GM19351 (cell line): ENCODE measurements around the gene NDUFA11.
A peak's percentile ranks its signal among the peaks of the same experiment; 100 is the strongest.

ENCODE experiments used
- ATAC-seq: cut with Tn5 transposase; IDR thresholded peaks from one replicate; pipeline ENCODE4 v1.9.1; 2021; ENCODE audit warnings: mild to moderate bottlenecking, moderate library complexity; ENCODE audit not compliant: unreplicated experiment

The NDUFA11 gene

DNA sequence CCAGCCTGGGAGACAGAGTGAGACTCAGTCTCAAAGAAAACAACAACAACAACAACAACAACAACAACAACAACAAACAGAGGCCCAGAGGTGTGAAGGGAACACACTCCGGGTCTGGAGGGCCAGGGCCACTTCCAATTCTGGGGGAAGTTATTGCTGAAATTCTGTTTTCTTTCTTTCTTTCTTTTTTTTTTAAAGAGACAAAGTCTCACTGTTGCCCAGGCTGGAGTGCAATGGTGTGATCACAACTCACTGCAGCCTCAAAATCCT, 7.0 kb upstream of the NDUFA11 start:
- ATAC-seq, result no peak

DNA sequence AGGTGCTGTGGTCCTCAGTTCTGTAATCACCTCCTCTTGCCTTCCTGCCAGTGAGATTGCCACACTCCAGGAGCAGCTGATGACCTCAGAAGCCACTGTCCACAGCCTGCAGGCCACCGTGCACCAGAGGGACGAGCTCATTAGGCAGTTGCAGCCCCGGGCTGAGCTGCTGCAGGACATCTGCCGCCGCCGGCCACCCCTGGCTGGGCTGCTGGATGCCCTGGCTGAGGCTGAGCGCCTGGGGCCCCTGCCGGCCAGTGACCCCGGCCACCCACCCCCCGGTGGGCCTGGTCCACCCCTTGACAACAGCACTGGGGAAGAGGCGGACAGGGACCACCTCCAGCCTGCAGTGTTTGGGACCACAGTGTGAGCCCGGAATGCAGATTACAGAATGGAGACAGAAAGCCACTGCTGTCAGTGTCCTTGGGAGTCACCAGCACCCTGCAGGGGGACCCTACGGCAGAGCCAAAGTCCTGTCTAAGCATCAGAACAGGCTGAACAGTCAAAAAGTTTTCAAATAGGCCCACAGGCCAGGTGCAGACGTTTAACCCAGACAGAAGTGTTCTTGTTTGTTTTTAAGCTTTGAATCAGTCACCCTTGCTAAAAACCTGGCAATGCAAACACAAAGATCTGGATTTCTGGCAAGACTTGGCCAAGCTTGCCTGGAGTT, 5.3 kb upstream of the NDUFA11 start:
- no peak for ATAC-seq

DNA sequence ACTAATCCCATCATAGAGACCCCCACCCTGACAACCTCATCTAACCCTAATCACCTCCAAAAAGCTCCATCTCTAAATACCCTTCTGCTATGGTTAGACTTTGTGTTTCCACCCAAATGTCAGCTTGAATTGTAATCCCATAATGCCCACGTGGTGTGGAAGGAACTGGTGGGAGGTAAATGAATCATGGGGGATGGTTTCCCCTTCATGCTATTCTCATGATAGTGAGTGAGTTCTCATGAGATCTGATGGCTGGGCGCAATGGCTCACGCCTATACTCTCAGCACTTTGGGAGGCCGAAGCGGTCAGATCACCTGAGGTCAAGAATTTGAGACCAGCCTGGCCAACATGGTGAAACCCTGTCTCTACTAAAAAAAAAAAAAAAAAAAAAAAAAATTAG, 3.7 kb upstream of the NDUFA11 start:
- ATAC-seq, result no peak

DNA sequence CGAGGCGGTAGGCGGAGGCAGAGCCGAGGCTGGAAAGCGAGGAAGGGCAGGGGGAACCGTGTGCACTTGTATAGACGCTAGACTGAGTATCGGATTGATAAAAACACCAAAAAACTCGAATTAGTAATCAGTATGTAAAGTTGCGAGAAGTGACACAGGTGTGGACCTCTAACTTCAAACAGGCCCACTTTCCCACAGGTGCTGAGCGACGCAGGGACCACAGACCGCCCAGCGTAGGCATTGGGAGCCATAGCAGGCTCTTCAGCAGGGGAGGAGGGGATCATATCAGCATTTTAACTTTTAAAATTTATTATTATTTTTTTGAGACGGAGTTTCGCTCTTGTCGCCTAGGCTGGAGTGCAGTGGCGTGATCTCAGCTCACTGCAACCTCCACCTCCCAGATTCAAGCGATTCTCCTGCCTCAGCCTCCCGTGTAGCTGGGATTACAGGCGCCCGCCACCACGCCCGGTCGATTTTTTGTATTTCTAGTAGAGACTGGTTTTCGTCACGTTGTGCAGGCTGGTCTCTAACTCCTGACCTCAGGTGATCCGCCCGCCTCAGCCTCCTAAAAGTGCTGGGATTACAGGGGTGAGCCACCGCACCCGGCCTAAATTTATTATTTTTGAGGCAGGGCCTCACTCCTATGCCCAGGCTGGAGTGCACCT, 1.7 kb upstream of the NDUFA11 start:
- ATAC-seq, result no peak

DNA sequence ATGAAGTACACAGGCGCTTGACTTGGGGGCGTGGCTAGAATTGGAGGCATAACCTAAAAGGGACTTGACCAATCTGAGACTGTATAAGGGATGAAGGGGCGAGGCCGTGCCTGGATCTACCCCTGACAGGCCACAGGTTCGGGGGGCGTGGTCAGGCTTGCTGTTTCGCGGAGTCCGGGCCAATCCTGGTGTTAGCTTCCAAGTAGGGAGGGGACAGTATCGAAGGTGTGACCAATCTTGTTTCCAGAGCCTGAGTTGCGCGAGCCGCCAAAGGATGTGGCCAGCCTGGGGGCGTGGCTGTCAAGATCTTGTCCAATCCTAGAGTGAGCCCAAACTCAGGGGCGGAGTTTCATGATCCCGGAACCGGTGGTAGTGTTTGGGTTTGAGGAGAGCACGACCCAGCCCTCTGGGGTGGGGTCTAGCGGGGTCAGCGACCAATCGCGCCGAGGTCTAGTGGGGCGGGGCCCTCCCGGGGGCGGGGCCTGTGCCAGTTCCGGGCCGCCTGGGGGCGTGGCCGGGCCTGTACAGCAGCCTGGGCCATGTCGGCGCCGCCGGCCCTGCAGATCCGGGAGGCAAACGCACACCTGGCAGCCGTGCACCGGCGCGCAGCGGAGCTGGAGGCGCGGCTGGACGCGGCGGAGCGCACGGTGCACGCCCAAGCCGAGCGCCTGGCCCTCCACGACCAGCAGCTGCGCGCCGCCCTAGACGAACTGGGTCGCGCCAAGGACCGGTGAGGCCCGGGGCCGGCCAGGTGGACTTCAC, 943 bp upstream of the NDUFA11 start, which contains the start of gene VMAC:
Gene VMAC (plus strand): TSS at position 521 of the 762 bp plus-strand sequence. CDS start 19 bp downstream, at position 540.
- ATAC-seq, result peak; percentile 74

DNA sequence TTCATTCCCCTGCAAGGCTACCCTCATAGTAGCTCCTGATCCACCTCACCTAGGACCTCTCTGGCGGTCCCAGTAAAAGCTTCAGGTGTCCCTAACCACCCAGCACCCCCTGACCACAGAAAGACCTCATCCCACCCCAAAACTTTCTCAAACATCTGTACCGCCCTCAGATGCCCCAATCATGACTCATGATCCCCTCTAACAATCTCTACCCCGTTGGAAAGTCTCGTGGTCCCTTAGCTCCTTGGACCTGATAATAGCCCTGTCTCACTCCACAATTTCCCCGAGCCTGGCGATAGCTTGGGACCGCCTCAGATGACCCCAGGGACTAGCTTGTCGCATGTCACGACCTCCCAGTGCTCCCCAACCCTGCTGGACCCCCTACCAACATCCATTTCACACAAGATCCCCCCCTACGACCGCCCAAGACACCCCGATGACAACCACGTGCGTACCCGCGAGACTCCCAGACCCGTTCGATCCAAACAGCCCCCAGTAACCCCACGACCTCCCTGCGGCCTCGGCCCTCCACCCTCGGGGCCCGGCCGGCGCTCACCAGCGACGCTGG, 450 bp downstream of the NDUFA11 start:
- ATAC-seq, result no peak

DNA sequence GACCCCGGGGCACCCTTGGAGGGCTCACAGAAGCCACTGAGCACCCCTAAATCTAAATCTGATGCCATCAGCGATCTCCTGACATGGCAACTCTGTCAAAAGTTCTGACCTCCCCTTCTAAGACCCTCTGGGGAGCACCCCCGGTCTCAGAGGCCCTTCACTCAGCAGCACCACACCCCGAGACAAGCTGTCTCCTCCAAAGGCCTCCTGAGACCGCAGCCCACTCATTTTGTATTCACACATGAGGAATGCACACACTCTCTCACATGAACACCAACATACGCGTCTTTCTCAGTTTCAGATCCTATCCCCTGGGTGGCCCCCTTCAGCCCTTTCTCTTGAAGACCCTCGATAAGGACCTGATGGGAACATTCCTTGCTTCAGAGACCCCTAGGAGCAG, 2.6 kb downstream of the NDUFA11 start:
- no peak for ATAC-seq

DNA sequence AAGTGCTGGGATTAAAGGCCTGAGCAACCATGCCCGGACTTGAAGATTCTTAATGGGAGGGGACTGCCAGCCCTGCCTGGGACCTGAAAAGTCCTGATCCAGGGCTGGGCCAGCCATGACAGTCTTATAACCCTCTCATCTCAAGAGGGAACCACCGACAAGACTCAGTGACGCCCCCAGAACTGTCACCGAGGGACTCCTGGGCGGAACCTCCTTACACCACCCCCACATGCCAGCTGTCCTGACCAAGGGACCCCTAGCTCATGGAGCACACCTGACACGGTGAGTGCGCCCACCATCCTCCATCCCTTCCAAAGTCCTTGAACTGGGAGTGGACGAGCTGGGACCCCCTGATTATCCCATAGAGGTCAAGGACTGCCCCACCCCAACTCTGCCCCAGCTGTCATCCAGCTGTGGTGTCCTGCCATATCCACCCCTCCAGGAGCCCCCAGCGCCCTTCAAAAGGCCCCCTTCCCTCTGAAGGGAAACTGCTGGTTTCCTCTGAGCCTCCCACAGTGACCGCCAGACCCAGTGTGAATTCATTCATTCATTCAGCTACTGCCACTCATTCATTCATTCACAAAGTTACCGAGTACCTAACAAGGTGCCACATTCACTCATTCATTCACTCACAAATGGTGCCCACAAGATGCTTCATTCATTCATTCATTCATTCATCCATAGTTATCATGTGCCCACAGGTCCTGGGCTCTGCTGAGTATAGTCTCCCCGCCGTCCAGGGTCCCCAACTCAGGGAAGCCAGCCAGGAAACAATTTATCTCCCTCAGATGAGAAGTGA, 3.7 kb downstream of the NDUFA11 start:
- ATAC-seq, result no peak

DNA sequence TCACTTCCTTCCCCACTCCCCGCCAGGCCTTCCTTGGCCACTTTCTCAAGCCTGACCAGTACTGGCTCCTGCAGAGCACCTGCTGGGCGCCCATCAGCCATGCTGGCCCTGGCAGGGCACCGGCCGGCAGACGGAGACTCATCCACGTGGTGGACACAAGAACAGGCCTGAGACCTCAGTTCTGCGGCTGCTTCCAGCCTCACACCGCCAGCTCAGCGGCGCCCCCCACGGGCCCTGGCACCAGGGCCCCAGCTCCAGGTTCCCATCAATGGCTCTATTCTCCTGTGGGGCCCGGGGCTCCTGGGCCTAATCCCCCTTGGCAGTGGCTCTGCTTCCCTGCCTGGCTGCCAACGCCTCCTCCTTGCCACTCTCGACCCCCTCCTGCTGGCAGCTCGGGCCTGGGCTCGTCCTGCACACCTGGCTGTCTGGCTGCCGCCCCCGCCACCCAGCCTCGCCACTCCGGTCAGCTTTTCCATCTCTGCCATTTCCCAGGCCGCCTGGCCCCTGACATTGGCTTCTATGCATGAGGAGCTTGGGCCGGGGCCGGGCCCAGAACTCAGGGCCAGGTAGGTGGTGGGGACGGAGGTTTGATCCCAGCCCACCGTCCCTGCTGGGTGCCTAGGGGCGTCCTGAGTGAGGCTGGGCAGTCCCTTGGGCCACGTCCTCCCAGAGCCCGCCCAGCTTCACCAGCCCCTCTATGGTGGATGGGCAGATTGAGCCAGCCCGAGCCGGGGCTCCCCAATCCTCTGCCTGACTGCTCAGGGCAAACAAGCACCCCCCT, 6.2 kb downstream of the NDUFA11 start:
- ATAC-seq, result no peak

DNA sequence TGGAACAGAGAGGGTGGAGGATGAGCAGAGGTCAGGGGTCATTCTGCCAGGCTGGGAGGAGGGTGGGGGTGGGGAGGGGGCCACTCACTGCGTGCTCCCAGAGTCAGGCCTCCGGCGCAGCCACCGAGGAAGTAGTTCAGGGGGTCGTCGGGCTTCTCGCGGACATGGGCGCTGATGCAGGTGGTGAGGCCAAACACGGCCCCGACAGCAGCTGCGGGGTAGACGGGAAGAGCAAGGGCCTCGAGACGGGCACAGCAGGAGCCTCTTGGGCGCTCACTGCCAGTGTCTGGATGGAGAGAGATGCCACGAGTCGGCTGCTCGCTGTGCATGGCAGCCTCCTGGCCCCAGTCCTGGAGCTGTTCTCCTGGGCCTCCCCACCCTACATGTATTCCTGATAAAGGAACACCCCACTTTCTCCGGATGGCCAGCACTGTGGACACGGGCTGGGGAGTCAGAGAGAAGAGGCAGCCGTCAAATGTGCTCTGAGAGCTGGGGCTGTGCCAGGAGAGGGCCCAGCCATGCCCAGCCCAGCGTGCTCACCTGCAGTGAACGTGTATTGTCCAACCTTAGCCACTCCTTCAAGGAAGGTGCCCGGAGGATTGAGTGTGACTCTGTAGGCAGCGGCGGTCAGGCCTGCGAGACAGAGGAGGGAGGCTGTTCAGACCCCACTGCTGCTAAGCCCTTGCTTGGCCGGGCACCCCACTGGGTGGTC, 7.1 kb downstream of the NDUFA11 start:
- ATAC-seq, result no peak

DNA sequence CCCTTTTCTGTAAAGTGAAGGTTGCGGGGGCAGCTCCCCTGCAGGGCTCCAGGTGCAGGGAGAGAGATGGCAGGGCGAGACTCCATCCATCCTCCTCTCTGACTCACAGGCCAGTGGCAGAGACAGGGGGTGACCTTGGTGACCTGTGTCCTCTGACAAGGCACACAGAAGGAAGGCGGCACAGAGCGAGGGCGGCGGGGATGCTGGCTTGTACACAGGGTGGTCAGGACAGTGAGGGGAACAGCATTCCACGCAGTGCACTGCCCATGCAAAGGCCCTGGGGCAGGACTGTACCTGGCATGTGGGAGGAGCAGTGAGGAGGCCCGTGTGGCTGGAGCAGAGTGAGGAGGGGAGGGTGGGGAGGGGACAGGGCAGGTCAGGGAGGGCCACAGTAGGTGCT, 7.7 kb downstream of the NDUFA11 start:
- ATAC-seq, result no peak

DNA sequence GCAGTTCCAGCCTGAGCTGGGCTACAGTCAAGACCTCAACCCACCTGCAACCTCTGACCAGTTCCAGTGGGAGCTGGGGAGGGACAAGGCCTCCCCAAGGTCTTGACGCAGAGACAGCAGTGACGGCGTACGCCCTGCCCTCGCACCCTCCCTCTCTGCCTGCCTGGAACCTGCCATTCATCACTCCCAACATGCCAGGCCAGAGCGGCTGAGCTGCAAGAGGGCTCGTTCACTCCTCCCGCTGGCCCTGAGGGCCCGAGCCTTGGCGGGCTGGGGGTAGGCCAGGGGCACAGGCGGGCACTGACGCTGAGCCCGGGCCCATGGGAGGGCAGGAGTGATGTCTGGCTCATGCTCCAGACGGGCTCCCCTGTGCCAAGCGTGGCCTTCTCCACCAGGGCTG, 8.2 kb downstream of the NDUFA11 start:
- no peak for ATAC-seq

DNA sequence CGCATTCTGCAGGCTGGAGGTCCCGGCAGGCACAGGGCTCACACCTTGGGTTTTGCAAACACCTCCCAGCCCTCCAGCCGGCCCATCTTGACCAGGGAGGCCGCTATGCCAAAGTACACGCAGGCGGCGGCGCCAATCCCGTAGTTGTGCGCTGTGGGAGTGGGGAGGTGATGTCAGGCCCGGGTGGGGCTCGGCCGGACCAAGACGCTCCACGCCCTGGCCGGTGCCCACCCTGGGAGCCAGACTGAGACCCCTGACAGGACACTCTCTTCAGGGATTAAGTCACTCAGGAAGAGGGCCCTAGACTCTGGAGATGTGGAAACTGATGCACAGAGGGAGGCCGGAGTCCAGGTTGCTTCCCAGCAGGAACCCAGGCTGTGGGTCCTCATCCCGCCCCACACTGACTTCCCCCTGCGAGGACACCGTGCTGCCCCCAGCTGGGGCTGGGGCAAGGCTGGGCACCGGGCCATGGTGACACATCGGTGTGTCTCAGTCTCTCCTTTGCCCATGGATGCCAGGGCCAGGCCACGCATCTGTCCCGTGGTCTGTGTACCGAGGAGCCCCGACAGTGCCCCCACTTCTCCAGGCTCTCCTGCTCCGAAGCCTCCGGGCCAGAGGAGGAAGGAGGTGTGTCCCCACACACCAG, 8.8 kb downstream of the NDUFA11 start:
- ATAC-seq, result no peak

DNA sequence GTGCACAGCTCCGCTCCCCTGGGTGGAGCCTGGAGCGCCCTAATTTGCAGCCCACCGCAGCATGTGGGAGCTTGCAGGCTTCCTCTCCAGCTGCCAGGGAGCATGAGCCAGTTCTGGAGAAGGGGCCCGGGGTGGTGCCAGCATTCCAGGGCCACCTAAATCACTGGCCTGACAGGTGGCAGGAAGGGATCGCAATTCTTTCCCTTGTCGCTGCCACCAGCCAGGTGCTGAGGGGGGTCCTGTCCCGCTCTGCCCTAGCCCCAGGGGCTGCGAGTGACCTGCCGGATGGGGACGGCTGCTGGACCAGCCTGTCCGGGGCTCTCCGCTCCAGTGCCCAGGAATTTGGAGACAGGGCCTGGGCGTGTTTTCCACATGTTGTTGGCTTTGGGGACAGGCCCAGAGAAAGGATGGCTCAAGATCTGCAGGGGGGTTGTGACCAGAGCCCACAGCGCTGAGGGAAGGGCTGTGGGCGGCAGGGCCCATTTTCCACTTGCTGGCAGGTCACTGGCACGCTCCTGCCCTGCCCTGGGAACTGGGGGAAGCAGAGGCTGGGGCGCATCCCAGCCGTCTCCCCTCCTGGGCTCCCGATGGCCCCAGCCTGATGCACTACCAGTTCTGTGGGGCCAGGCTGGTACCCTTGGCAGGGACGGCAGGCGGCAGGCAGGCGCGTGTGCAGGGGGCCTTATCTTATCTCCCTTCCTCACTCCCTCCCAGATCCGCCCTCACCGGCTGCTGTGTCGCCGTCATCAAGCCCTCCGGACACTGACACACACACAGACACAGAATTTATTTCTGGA, 9.5 kb downstream of the NDUFA11 start:
- ATAC-seq, result no peak

DNA sequence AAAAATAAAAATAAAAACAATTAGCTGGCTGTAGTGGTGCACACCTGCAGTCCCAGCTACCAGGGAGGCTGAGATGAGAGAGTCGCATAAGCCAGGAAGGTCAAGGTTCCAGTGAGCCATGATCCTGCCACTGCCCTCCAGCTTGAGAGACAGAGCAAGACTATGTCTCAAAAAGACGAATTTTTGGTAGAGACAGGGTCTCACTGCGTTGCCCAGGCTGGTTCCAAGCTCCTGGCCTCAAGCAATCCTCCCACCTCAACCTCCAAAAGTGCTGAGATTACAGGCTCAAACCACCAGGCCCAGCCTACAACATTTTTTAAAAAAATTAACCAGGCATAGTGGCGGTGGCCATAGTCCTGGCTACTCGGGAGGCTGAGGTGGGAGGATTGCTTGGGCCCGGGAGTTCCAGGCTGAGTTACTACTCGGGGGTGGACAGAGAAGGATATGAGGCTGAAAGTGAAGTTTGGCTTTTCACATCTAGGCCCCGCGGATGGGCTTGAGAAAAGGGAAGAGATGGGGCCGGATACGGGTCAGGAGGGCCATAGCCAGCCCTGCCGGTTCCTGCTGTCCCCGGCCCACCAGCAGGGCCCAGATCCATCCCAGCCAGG, 10.2 kb downstream of the NDUFA11 start:
- no peak for ATAC-seq

DNA sequence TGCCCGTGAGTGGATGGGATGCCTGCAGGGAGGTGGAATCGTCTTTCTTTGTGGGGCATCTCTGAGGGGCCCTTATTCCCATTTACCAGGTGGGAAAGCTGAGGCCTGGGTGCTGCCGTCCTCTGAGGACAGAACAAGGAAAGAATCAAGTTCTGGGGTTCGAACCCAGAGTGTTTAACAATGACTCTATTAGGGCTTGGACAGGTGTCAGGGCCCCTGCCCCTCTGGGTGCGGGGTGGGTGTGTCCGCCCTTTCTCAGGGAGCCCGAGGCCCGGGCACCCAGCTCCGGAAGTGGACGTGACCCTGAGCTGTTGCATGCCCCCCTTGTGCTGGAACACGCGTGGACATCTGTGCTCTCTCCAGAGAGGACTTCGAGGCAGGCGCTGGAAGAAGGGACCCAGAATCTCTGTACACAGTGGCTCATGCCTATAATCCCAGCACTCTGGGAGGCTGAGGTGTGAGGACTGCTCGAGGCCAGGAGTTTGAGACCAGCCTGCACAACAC, 10.8 kb downstream of the NDUFA11 start:
- no peak for ATAC-seq

DNA sequence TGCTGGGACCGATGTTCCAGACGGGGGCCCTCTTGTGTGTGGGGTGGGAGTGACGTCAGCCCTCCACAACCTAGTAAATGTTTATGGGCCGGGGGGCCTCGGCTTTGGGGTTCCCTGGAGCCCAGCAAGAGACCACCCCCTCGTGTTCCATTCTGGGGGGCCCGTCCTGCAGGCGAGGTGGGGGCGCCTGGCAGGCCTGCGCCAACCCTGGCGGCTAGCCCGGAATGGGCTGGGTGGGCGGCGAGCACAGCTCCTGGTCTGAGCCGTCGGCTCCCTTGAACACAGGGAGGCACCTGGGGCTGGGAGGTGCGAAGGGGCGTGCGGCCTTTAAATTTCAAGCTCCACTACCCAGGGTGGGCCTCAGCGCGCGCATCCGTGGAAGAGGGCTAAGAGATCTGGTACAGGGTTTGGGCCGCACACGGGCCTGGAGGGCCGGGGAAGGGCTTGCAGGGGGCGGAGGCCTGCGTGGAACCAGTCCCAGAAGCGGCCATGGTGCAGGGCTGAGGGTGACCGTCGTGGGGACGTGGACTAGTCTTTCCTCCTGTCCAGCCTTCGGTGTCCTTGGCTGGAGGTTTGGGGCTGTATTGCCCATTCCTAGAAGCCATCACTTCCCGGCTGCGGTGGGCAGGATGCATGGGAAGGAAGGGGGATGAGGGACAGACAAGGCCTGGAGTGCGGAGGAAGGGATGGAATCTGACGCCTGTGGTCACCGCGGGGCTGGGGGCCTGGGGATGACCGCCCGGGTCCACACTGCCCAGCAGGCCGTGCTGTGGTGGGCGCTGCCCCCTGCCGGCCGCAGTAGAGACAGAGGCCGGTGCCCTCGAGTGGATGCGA, 11.4 kb downstream of the NDUFA11 start:
- no peak for ATAC-seq
